GM12872 (cell line): ENCODE measurements around the gene SCNN1B.

Experiments used
- CTCF ChIP-seq: IDR thresholded peaks from 3 replicates; pipeline ENCODE4 v1.5.1; 2011; ENCODE audit warnings: low read depth, mild to moderate bottlenecking, low read length, moderate library complexity; ENCODE audit not compliant: insufficient read depth

The SCNN1B gene

DNA sequence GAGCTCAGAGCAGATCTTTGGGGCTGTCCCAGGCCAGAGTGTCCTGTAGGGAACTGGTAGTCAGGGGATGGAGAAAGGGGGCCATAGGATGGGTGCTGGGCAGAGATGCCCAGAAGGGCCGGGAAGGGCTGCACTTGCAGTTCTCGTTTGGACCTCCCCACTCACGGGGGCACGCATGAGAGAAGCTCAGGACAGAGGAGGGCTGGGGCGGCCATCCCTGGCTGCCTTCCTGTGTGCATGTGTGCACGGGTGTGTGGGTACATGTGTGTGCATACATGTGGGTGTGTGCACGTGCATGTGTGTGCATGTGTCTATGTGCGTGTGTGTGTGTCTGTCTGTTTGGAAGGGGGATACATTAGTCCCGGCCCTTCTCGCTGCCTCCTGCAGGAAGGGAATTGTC, 77.6 kb downstream of the SCNN1B start:
- TF ChIP-seq CTCF: no peak

DNA sequence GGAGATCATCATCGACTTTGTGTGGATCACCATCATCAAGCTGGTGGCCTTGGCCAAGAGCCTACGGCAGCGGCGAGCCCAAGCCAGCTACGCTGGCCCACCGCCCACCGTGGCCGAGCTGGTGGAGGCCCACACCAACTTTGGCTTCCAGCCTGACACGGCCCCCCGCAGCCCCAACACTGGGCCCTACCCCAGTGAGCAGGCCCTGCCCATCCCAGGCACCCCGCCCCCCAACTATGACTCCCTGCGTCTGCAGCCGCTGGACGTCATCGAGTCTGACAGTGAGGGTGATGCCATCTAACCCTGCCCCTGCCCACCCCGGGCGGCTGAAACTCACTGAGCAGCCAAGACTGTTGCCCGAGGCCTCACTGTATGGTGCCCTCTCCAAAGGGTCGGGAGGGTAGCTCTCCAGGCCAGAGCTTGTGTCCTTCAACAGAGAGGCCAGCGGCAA, 78.4 kb downstream of the SCNN1B start:
- TF ChIP-seq CTCF: no peak

GRCh38 chr16:23382279-23382678, 80.2 kb downstream of the SCNN1B start:
- TF ChIP-seq CTCF: no peak

GRCh38 chr16:23383881-23384280, 81.8 kb downstream of the SCNN1B start:
- TF ChIP-seq CTCF: no peak

GRCh38 chr16:23384878-23385277, 82.8 kb downstream of the SCNN1B start:
- no peak for TF ChIP-seq CTCF

- no peak for TF ChIP-seq CTCF
Measured at GRCh38 chr16:23385441-23385840, 83.3 kb downstream of the SCNN1B start.

- no peak for TF ChIP-seq CTCF
Measured at GRCh38 chr16:23387666-23388065, 85.6 kb downstream of the SCNN1B start.

DNA sequence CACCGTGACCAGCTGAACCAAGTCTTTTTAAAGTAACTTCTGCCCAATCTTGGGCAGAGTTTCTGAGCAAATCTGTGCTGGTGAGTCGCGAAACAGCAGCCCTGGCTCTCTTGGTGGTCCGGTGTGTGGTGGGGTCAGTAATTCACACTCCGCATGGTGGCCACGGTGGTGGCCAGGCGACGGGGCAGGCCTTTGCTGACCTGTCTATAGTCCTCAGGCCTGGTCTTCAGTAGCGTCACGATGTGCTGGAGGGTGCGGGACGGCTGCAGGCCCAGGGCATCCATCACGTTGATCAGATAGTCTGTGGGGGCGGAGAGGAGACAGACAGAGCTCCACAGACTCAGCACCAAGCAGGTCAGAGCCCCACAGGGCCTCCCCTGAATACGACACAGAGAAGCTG, 86.7 kb downstream of the SCNN1B start:
- TF ChIP-seq CTCF: no peak
